DOHH2 (cell line): ENCODE data around the gene FAM227B.
"Not testable (repeated sequence)": the region's sequence is repeated elsewhere in the genome, so short reads cannot be mapped to it uniquely, and the experiment has no call there.

ENCODE experiments used
- EZH2phosphoT487 ChIP-seq: fragments of 200-600 bp; sonication (generic); IDR thresholded peaks from 2 replicates; pipeline ENCODE4 v1.6.1; 2017; ENCODE audit warnings: borderline replicate concordance, mild to moderate bottlenecking, antibody characterized with exemption, low read length, moderate library complexity, mixed read lengths
- TF ChIP-seq, protein P1 (sequence below): fragments of 200-600 bp; sonication (generic); IDR thresholded peaks from one replicate; pipeline ENCODE4 v1.5.1; 2014; ENCODE audit warnings: antibody characterized with exemption, mild to moderate bottlenecking, low read depth, low read length; ENCODE audit not compliant: poor library complexity, severe bottlenecking

DNA sequence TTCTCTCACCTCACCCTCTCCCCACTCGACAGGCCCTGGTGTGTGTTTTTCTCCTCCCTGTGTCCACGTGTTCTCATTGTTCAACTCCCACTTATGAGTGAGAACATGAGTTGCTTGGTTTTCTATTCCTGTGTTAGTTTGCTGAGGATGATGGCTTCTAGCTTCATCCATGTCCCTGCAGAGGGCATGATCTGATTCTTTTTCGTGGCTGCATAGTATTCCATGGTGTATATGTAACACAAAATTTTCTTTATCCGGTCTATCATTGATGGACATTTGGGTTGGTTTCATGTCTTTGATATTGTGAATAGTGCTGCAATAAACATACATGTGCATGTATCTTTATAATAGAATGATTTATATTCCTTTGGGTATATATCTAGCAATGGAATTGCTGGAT lies 107.9 kb downstream of the FAM227B start:
- TF ChIP-seq, protein P1, sequence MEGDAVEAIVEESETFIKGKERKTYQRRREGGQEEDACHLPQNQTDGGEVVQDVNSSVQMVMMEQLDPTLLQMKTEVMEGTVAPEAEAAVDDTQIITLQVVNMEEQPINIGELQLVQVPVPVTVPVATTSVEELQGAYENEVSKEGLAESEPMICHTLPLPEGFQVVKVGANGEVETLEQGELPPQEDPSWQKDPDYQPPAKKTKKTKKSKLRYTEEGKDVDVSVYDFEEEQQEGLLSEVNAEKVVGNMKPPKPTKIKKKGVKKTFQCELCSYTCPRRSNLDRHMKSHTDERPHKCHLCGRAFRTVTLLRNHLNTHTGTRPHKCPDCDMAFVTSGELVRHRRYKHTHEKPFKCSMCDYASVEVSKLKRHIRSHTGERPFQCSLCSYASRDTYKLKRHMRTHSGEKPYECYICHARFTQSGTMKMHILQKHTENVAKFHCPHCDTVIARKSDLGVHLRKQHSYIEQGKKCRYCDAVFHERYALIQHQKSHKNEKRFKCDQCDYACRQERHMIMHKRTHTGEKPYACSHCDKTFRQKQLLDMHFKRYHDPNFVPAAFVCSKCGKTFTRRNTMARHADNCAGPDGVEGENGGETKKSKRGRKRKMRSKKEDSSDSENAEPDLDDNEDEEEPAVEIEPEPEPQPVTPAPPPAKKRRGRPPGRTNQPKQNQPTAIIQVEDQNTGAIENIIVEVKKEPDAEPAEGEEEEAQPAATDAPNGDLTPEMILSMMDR: not testable (repeated sequence)
- not testable (repeated sequence) for TF ChIP-seq EZH2phosphoT487
